AG09319 (cell line): ENCODE measurements around the gene SH2D1A.

Source experiments
- DNase-seq: peaks from one replicate; pipeline ENCODE4 v3.0.0-alpha.2; 2010; ENCODE audit warnings: low read depth; ENCODE audit errors: extremely low read depth
- TF ChIP-seq, protein P1 (sequence below): IDR thresholded peaks from 2 replicates; pipeline ENCODE4 v1.5.1; 2011; ENCODE audit warnings: low read depth, mild to moderate bottlenecking, inconsistent platforms, low read length, moderate library complexity

SH2D1A gene

DNA sequence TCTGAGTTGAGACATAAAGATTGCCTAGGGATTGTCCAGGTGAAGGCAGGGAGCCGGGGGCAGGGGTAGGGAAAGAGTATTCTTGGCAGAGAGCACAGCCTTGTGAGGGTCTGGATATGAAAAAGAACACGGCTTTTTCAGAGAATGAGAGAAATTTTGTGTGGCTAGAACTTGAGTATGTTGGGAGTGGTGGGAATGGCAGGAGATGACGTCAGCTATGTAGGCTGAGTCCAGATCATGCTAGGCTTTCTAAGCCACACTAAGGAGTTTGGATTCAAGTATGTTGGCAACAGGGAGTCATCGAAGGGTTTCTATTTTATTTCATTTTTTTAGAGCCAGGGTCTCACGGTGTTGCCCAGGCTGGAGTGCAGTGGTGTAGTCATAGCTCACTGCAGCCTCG lies 40.0 kb downstream of the SH2D1A start:
- no peak for DNase-seq
- TF ChIP-seq, protein P1, sequence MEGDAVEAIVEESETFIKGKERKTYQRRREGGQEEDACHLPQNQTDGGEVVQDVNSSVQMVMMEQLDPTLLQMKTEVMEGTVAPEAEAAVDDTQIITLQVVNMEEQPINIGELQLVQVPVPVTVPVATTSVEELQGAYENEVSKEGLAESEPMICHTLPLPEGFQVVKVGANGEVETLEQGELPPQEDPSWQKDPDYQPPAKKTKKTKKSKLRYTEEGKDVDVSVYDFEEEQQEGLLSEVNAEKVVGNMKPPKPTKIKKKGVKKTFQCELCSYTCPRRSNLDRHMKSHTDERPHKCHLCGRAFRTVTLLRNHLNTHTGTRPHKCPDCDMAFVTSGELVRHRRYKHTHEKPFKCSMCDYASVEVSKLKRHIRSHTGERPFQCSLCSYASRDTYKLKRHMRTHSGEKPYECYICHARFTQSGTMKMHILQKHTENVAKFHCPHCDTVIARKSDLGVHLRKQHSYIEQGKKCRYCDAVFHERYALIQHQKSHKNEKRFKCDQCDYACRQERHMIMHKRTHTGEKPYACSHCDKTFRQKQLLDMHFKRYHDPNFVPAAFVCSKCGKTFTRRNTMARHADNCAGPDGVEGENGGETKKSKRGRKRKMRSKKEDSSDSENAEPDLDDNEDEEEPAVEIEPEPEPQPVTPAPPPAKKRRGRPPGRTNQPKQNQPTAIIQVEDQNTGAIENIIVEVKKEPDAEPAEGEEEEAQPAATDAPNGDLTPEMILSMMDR = no peak

DNA sequence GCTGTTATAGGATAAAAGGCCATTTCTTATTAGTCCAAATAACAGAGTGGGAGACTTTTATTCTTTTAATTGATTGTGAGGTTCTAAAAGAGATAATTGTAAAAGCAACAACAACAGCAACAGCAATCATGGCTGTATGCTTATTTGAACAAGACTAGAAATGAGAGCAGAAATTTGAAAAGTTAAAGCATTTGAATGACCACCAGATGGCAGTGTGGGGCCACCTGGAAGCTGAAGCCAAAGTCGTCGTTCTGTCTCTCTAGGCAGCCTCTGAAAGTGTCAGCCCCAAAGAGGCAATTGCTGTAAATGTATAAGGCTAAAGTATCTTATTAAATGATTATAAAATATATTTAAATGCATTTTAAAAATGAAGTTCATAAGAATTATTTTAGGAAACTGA lies 42.2 kb downstream of the SH2D1A start:
- peak; percentile 24 for DNase-seq
- TF ChIP-seq, protein P1 = peak; percentile 82

GRCh38 chrX:124392794-124393193 lies 46.4 kb downstream of the SH2D1A start:
- TF ChIP-seq, protein P1 = no peak
- no peak for DNase-seq

- no peak for DNase-seq
- TF ChIP-seq, protein P1 = no peak
Measured at GRCh38 chrX:124393238-124393637, 46.9 kb downstream of the SH2D1A start.

DNA sequence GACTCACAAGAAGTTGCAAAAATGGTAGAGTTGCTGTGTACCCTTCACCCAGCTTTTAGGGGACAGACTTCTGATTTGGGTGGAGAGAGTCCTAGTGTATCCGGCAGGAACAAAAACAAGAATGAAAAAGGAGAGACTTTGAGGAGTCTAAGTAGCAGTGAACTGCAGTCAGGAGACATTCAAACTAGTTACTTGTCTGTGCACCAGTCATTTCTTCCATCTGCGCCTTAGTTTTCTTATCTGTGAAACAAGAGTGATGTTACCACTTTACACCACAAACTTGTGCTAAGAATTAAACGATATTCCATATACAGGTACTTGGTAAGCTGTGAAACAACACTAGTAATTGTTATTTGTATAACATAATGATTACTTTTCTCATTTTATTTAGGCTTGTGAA lies 47.3 kb downstream of the SH2D1A start:
- TF ChIP-seq, protein P1 = no peak
- no peak for DNase-seq

GRCh38 chrX:124395145-124395880 lies 49.0 kb downstream of the SH2D1A start:
- DNase-seq = no peak
- TF ChIP-seq, protein P1 = no peak

DNA sequence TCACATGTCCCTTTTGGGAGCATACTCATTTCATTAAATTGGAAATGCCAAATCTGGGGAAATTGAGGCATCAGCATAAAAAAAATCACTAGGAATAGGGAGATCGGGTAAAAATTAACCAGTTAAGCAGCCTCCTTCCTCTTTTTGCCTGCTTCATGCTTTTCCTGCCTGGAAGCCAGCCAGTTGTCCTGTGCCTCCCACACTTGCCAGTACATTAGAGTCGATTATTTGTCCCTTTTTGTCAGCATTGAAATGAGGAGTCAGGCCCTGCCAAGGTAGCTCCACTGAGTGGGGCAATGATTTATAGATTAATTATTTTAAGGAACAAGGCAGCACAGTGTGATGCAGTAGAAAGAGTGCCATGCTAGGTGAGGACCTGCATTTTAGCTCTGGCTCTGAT lies 55.3 kb downstream of the SH2D1A start:
- DNase-seq = no peak
- TF ChIP-seq, protein P1 = no peak
